ENCODE results near the gene CSPG4.
A peak's percentile ranks its signal among the peaks of the same experiment; 100 is the strongest.
"Not testable (repeated sequence)": the region's sequence is repeated elsewhere in the genome, so short reads cannot be mapped to it uniquely, and the experiment has no call there.

CSPG4 gene

DNA sequence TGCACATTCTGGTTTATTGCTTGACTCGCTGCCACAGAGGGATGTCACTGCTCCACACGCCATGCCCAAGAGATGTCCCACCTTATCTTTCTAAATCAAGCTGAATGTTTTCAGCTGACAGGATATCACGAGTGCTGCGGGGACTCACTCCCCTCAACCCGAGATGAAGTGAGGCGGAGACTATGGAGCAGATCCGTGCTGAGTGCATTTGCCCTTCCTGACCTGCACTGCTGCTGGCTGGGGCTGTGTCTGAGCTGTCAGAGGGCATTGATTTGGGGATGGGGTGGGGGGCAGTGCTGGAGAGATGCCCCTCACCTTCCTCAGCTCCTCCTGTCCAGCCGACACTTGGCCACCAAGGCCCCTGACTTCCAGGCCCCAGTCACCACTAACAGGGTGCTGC lies 40.5 kb upstream of the CSPG4 start:
- H4K20me1 ChIP-seq, result no peaks in the 10 kb centered on the region
- H3K27me3 ChIP-seq, result no peaks in the 10 kb centered on the region
- no peak overlapping the region for H3K9ac ChIP-seq
- H3K4me2 ChIP-seq, result no peak overlapping the region
- no peaks in the 10 kb centered on the region for H3K36me3 ChIP-seq
- H3K4me1 ChIP-seq, result peaks cover 37% of the 10 kb centered on the region
- no peaks in the 10 kb centered on the region for H3K9me3 ChIP-seq
- no peak for TF ChIP-seq Cebpa-rat (IDR thresholded peaks at IDR 0.05)
- H3K4me3 ChIP-seq, result no peak overlapping the region
- H3K27ac ChIP-seq, result no peak overlapping the region

DNA sequence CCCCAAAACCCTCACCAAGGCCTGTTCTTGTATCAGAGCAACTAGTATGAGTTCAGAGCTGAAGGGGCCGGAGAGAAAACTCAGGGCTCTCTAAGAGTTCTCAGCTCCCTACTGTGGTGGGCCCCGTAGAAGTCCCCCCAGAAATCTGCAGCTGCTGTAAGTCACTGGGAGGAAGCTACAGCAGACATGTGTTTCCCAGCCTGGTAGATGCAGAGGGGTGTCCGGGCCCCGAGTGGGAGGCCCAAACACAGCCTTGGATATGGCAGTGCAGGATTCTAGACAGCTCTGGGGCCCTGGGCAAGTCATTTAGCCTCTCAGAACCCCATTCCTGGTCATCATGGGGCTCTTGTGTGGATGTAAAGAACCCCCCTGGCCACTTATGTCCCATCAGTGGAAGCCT lies 39.2 kb upstream of the CSPG4 start:
- Histone ChIP-seq H3K4me3 (no peak overlapping the region), H3K36me3 (no peaks in the 10 kb centered on the region), H3K4me1 (peaks cover 33% of the 10 kb centered on the region), H3K9ac (no peak overlapping the region), H3K27ac (no peak overlapping the region), H3K9me3 (no peaks in the 10 kb centered on the region), H3K4me2 (no peak overlapping the region), H3K27me3 (no peaks in the 10 kb centered on the region), H4K20me1 (no peaks in the 10 kb centered on the region)
- TF ChIP-seq Cebpa-rat (IDR thresholded peaks at IDR 0.05), result no peak

DNA sequence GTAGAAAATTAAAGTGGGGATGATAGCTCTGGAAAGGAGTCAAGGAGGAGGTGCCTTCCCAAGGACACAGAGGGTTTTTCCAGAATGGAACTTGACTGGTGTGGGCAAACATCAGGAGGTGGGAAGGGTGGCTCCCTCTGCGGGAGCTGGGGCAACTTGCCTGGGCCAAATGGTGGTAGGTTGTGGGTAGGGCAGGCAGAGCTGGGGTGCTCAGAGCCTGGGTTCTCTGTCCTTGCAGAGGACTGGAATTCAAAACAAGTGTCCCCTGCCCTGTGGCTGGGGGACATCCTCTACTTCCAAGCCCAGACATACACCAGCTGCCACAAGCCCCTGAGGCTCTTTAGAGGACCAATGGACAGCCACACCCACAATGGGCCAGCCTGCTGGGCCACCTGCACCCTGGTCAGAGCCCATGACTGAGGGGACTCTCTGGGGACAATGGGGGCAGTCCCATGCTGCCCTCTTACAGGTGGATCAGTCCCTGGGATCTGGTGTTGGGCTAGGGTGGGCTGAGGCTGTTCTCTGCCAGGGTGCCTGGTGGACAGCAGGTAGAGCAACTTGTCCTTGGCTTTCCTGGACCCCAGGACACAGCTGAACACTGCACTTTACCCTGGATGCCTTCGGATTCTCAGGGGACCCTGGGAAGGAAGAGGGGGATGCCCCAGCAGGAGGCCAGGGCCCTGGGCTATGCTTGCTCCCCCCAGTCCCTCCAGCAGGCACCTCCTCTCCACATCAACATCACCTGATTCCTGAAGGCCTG lies 38.6 kb upstream of the CSPG4 start:
- Histone ChIP-seq H3K9me3 (no peaks in the 10 kb centered on the region), H3K4me1 (peaks cover 33% of the 10 kb centered on the region), H3K27me3 (no peaks in the 10 kb centered on the region), H3K27ac (peak overlapping the region; percentile 22; the same call in 1 of the 2 replicates), H3K36me3 (no peaks in the 10 kb centered on the region), H4K20me1 (no peaks in the 10 kb centered on the region), H3K4me3 (no peak overlapping the region), H3K9ac (no peak overlapping the region), H3K4me2 (peak overlapping the region; percentile 59)
- TF ChIP-seq Cebpa-rat (IDR thresholded peaks at IDR 0.05), result no peak

DNA sequence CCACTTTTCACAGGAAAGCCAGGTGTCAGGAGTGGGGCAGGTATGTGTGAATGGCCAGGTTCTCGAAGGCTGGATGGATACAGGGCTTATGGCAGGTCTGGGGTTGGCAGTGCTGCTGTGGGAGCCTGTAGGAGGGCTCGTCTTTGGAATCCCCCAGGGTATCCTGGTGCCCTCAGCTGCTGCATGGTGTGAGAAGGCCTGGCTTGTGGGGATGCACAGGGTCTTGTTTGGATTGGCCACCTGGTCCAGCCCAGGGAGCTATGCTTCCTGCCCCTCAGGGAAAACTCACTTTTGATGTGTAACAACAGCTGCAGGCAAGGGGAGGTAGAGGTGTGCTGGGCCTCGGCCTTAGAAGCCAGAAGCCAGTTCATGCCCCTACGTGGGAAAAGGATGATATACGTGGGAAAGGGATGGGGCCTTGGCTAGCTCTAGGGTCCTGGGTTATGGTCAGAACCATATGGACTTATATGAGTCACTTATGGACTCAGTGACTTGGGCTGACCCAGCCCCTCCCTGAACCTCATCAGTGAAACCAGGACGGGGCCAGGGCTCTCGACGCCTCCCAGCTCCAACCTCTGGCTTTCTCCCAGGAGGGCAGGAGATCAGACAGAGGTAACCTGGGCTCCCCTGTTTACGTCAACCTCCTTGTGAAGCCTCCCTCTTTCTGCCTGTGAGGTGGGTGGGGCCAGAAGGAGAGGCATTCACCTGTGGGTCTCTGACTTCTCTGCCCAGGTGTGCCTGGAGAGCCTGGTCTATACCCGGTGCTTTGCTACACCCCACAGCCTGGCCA lies 37.8 kb upstream of the CSPG4 start:
- no peak overlapping the region for H3K4me3 ChIP-seq
- H3K27me3 ChIP-seq, result no peaks in the 10 kb centered on the region
- H4K20me1 ChIP-seq, result no peaks in the 10 kb centered on the region
- no peak overlapping the region for H3K27ac ChIP-seq
- no peak overlapping the region for H3K9ac ChIP-seq
- no peaks in the 10 kb centered on the region for H3K9me3 ChIP-seq
- TF ChIP-seq Cebpa-rat (IDR thresholded peaks at IDR 0.05), result no peak
- no peaks in the 10 kb centered on the region for H3K36me3 ChIP-seq
- H3K4me1 ChIP-seq, result peaks cover 33% of the 10 kb centered on the region
- H3K4me2 ChIP-seq, result no peak overlapping the region

DNA sequence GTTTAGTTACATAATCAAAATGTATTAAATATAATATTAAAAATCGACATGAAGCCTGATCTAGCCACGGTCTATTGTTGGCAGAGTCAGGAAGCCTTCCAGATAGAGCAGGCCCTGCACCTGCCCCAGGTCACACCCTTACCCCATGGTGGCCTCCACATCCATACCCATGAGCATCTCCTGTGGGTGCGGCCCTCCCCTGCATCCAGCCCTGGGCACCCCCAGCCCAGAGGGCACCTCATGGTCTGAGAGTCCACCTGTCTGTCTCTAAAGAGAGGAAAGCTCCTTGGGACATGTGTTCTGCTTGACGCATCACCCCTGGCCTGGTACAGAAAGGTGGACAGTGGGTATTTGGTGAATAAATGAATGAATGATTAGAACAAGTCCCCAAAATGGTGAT lies 37.2 kb upstream of the CSPG4 start:
- Histone ChIP-seq H3K9ac (no peak overlapping the region), H3K27ac (no peak overlapping the region), H3K4me2 (no peak overlapping the region), H4K20me1 (no peaks in the 10 kb centered on the region), H3K36me3 (no peaks in the 10 kb centered on the region), H3K27me3 (no peaks in the 10 kb centered on the region), H3K4me3 (no peak overlapping the region), H3K9me3 (no peaks in the 10 kb centered on the region), H3K4me1 (peaks cover 33% of the 10 kb centered on the region)
- TF ChIP-seq Cebpa-rat (IDR thresholded peaks at IDR 0.05), result no peak

DNA sequence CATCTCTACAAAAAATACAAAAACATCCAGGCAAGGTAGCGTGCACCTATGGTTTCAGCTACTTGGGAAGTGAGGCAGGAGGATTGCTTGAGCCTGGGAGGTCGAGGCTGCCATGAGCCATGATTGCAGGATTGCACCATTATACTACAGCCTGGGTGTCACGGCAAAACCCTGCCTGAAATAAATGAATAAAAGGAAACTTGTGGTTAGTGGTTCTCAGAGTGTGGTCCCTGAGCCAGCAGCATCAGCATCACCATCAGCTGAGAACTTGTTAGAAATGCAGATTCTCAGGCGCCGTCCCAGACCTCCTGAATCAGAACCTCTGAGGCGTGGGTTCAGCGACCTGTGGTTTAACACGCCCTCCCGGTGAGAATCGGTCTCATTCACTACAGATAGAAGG lies 36.2 kb upstream of the CSPG4 start:
- peak overlapping the region; percentile 55 for H3K4me2 ChIP-seq
- not testable (repeated sequence) for H3K36me3 ChIP-seq, H3K27me3 ChIP-seq, H4K20me1 ChIP-seq, H3K27ac ChIP-seq, H3K9me3 ChIP-seq, H3K4me3 ChIP-seq, H3K9ac ChIP-seq
- H3K4me1 ChIP-seq, result peaks cover 33% of the 10 kb centered on the region

DNA sequence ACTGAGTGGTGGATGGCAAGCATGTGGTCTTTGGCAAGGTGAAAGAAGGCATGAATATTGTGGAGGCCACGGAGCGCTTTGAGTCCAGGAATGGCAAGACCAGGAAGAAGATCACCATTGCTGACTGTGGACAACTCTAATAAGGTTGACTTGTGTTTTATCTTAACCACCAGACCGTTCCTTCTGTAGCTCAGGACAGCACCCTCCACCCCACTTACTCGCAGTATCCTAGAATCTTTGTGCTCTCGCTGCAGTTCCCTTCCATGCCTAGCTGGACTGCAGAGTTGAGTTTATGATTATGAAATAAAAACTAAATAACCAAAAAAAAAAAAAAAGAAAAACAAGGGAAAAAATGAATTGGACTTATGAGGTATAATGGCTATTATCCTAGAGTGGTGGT lies 34.5 kb upstream of the CSPG4 start:
- H3K27ac ChIP-seq, H3K27me3 ChIP-seq: not testable (repeated sequence)

DNA sequence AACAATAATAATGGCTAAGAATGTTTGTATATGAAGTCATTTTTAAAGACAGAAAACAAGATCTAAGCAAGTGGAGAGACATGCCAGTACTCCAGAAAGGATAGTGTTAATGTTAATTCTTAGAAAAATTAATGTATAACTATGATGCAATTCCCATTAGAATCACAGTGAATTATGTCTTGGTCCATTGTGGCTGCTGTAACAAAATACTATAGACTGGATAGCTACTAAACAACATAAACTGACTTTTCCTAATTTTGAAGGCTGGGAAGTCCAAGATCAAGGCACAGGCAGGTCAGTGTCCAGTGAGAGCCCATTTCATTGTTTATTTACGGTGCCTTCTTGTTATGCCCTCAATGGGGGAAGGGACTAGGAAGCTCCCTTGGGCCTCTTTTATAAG lies 32.7 kb upstream of the CSPG4 start:
- peaks cover 17% of the 10 kb centered on the region for H3K4me1 ChIP-seq
- no peak overlapping the region for H3K4me3 ChIP-seq
- H3K9ac ChIP-seq, result no peak overlapping the region
- no peaks in the 10 kb centered on the region for H4K20me1 ChIP-seq
- H3K27me3 ChIP-seq, result no peaks in the 10 kb centered on the region
- no peak overlapping the region for H3K4me2 ChIP-seq
- no peak overlapping the region for H3K27ac ChIP-seq
- TF ChIP-seq Cebpa-rat (IDR thresholded peaks at IDR 0.05), result no peak
- H3K36me3 ChIP-seq, result no peaks in the 10 kb centered on the region
- H3K9me3 ChIP-seq, result peaks cover 9% of the 10 kb centered on the region; the same call in 1 of the 2 replicates

More for the DNA sequence above, 34.5 kb upstream of the CSPG4 start:
- not testable (repeated sequence) for H3K4me2 ChIP-seq, H3K36me3 ChIP-seq, H3K9ac ChIP-seq, H3K4me3 ChIP-seq, H3K9me3 ChIP-seq, H4K20me1 ChIP-seq
- peaks cover 33% of the 10 kb centered on the region for H3K4me1 ChIP-seq

DNA sequence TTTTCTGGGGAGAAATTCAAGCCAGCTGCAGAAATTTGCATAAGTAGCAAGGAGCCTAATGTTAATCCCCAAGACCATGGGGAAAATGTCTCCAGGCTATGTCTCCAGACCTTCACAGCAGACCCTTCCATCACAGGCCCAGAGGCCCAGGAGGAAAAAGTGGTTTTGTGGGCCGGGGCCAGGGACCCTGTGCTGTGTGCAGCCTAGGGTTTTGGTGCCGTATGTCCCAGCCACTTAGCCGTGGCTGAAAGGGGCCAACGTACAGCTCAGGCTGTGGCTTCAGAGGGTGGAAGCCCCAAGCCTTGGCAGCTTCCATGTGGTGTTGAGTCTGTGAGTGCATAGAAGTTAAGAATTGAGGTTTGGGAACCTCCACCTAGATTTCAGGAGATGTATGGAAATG lies 29.7 kb upstream of the CSPG4 start:
- not testable (repeated sequence) for H3K9me3 ChIP-seq, H4K20me1 ChIP-seq, H3K4me2 ChIP-seq, H3K4me3 ChIP-seq, H3K9ac ChIP-seq, H3K27me3 ChIP-seq, H3K27ac ChIP-seq, H3K36me3 ChIP-seq, H3K4me1 ChIP-seq

DNA sequence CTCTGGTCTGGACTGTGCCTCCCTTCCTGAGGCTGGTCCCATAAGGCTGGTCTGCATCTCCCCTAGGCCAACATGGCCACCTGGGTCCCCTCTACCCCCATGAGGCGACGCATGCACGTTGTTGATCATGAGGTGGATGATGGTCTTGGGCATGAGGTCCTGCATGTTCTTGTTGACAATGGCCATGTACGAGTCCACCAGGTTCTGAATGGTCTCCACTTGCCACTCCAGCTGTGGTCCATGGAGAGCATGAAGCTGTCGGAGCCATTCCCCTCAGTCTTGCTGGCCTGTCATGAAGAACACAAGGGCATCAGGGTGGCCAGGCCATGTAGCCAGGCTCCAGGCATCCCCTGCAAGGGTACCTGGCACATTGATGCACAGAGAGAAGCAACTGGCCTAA lies 27.1 kb upstream of the CSPG4 start:
- peaks cover 33% of the 10 kb centered on the region for H3K4me1 ChIP-seq
- no peak overlapping the region for H3K4me3 ChIP-seq
- no peaks in the 10 kb centered on the region for H3K27me3 ChIP-seq
- peaks cover 9% of the 10 kb centered on the region; the same call in 1 of the 2 replicates for H3K9me3 ChIP-seq
- H3K27ac ChIP-seq, result no peak overlapping the region
- no peak overlapping the region for H3K4me2 ChIP-seq
- no peak overlapping the region for H3K9ac ChIP-seq
- H4K20me1 ChIP-seq, result 0 out of 2 replicates have a peak, but pooled peaks cover 2% of the 10 kb centered on the region
- H3K36me3 ChIP-seq, result no peaks in the 10 kb centered on the region
- TF ChIP-seq Cebpa-rat (IDR thresholded peaks at IDR 0.05), result no peak
